Endothelial cell of umbilical vein (primary cell): ENCODE results near the gene DSC1. TPM values are rescaled to one million over a fixed set of nuclear protein-coding genes. Genes with fewer than 3 reads are reported as not detected.

ENCODE experiments used
- BruUV-seq: library from RNA; stranded (reverse); fragments of 400-500 nt; replicated peaks from 2 replicates; lab custom pipeline; 2021; lab: Mats Ljungman, UMichigan
- CTCF ChIA-PET: fragments of 300-600, 350-600 bp; sonication (Branson Sonifier 250); formaldehyde crosslinking; loops from one replicate; lab custom pipeline; 2021; ENCODE audit warnings: antibody characterized with exemption, inconsistent platforms; lab: Charles Lee
- POLR2A ChIA-PET: fragments of 300-600, 350-600 bp; sonication (Branson Sonifier 250); formaldehyde crosslinking; loops from one replicate; lab custom pipeline; 2021; ENCODE audit warnings: antibody characterized with exemption, inconsistent platforms; lab: Charles Lee
- DNase-seq: peaks from one replicate; pipeline ENCODE4 v3.0.0-alpha.2; 2011; ENCODE audit warnings: low read depth, low spot score
- FAIRE-seq: peaks from 2 replicates; lab custom pipeline; 2011; peaks lifted over from hg19 to GRCh38; lab: Jason Lieb, UNC
- H2AFZ ChIP-seq: 2 replicates; pipeline ENCODE4 v1.6.0; 2012; ENCODE audit warnings: low read depth, low read length, control low read depth, inconsistent platforms
- H3K27ac ChIP-seq: 2 replicates; pipeline ENCODE4 v1.5.1; 2011; ENCODE audit warnings: low read depth, mild to moderate bottlenecking, control low read depth, low read length, moderate library complexity; ENCODE audit not compliant: insufficient read depth
- H3K27me3 ChIP-seq, 2 experiments: 2 replicates each; pipeline versions ENCODE4 v1.6.0 to v1.6.1; 2011; ENCODE audit warnings: low read length in 2 of 2, mixed read lengths in 1 of 2; ENCODE audit not compliant: control insufficient read depth in 2 of 2, insufficient read depth in 2 of 2
- H3K36me3 ChIP-seq, 2 experiments: 2 replicates in 1 of 2; 3 replicates in 1 of 2; pipeline ENCODE4 v1.5.1; 2011; ENCODE audit warnings: low read length in 2 of 2, mild to moderate bottlenecking in 1 of 2, moderate library complexity in 1 of 2; ENCODE audit not compliant: control insufficient read depth in 2 of 2, insufficient read depth in 2 of 2; ENCODE audit errors: extremely low read depth in 1 of 2
- H3K4me1 ChIP-seq: 3 replicates; pipeline ENCODE4 v1.5.1; 2011; ENCODE audit warnings: mild to moderate bottlenecking, low read length; ENCODE audit not compliant: control insufficient read depth, insufficient read depth; ENCODE audit errors: extremely low read depth
- H3K4me2 ChIP-seq: 2 replicates; pipeline ENCODE4 v1.6.1; 2011; ENCODE audit warnings: low read length, control low read depth, mixed read lengths; ENCODE audit not compliant: insufficient read depth
- H3K4me3 ChIP-seq, 3 experiments: fragments of 200-600 bp in 1 of 3; sonication (generic), shearing (Covaris generic) in 1 of 3; replicated peaks in 1 of 3; 2 replicates each; pipeline ENCODE4 v1.5.1; 2011 to 2016; ENCODE audit warnings: control low read depth in 3 of 3, low read length in 3 of 3, mild to moderate bottlenecking in 2 of 3, inconsistent platforms in 1 of 3, low read depth in 1 of 3, moderate library complexity in 1 of 3; ENCODE audit not compliant: insufficient read depth in 1 of 3
- H3K79me2 ChIP-seq: 2 replicates; pipeline ENCODE4 v1.6.0; 2012; ENCODE audit warnings: low read length, inconsistent platforms; ENCODE audit not compliant: control insufficient read depth, insufficient read depth
- H3K9ac ChIP-seq: replicated peaks from 2 replicates; pipeline ENCODE3; 2011; ENCODE audit warnings: low read length, control low read depth; ENCODE audit not compliant: insufficient read depth; ENCODE audit errors: extremely low read depth
- H3K9me1 ChIP-seq: replicated peaks from 3 replicates; pipeline ENCODE4 v1.6.0; 2011; ENCODE audit warnings: mild to moderate bottlenecking, low read length; ENCODE audit not compliant: control insufficient read depth, insufficient read depth; ENCODE audit errors: extremely low read depth
- H3K9me3 ChIP-seq: replicated peaks from 2 replicates; pipeline ENCODE4 v1.5.1; 2012; ENCODE audit warnings: low read length, inconsistent platforms; ENCODE audit not compliant: control insufficient read depth, insufficient read depth
- H4K20me1 ChIP-seq: replicated peaks from 2 replicates; pipeline ENCODE3; 2011; ENCODE audit warnings: mild to moderate bottlenecking, low read length; ENCODE audit not compliant: control insufficient read depth, insufficient read depth; ENCODE audit errors: extremely low read depth
- EZH2 ChIP-seq: IDR thresholded peaks from 2 replicates; pipeline ENCODE4 v1.6.1; 2012; ENCODE audit warnings: borderline replicate concordance, low read depth, mild to moderate bottlenecking, moderate library complexity, low read length, inconsistent platforms; ENCODE audit not compliant: severe bottlenecking
- FOS ChIP-seq: IDR thresholded peaks from 2 replicates; pipeline ENCODE4 v1.6.1; 2011; ENCODE audit warnings: mild to moderate bottlenecking, low read length, moderate library complexity, borderline replicate concordance; ENCODE audit not compliant: insufficient read depth
- GATA2 ChIP-seq: IDR thresholded peaks from 2 replicates; pipeline ENCODE4 v1.7.0; 2011; ENCODE audit warnings: low read depth, mild to moderate bottlenecking, moderate library complexity, mixed read lengths, low read length; ENCODE audit not compliant: insufficient read length, insufficient read depth
- JUN ChIP-seq: IDR thresholded peaks from 2 replicates; pipeline ENCODE4 v1.6.1; 2011; ENCODE audit warnings: borderline replicate concordance, low read depth; ENCODE audit not compliant: insufficient read length, insufficient read depth
- MYC ChIP-seq: IDR thresholded peaks from one replicate; pipeline ENCODE4 v1.6.1; 2011; ENCODE audit warnings: mild to moderate bottlenecking, low read depth, low read length
- POLR2A ChIP-seq: IDR thresholded peaks from 2 replicates; pipeline ENCODE4 v1.6.1; 2012; ENCODE audit warnings: low read depth, mild to moderate bottlenecking, control low read depth, low read length
- POLR2AphosphoS5 ChIP-seq: IDR thresholded peaks from 2 replicates; pipeline ENCODE4 v1.6.1; 2012; ENCODE audit warnings: low read depth, mild to moderate bottlenecking, control low read depth, low read length, moderate library complexity; ENCODE audit not compliant: insufficient read depth
- dilution Hi-C: fragments of 300-500 bp; cut with MboI; formaldehyde crosslinking; loops from one replicate; pipeline ENCODE4 v1.15.0; 2019; ENCODE audit warnings: low sequenced_read_pairs; ENCODE audit not compliant: extremely low pct_ligation_motif_present
- intact Hi-C: fragments of 100-400 bp; cut with micrococcal nuclease; formaldehyde crosslinking; loops from one replicate; pipeline ENCODE4 v1.10.0; 2022
- polyA plus RNA-seq, 4 experiments: library from polyadenylated mRNA; depleted of rRNA in 3 of 4; stranded (reverse) in 3 of 4; unstranded in 1 of 4; fragments of >200 nt; gene quantifications; 2 replicates each; pipeline versions ENCODE4 v1.2.1 to v1.2.3, GENCODE V29; 2011 to 2012; ENCODE audit warnings: missing spikeins in 1 of 4
- total RNA-seq: library from RNA; stranded (reverse); gene quantifications from 2 replicates; pipeline ENCODE4 v1.2.3, GENCODE V29; 2021
- TF ChIP-seq, protein P1 (sequence below): IDR thresholded peaks from 2 replicates; pipeline ENCODE4 v1.6.1; 2011; ENCODE audit not compliant: insufficient read depth, insufficient read length
- TF ChIP-seq, protein P2 (sequence below), 2 donors: IDR thresholded peaks; 1 replicate in 1 of 2; 2 replicates in 1 of 2; pipeline ENCODE4 v1.5.1; 2011; ENCODE audit warnings: low read length in 2 of 2, mild to moderate bottlenecking in 2 of 2, moderate library complexity in 2 of 2, control low read depth in 1 of 2, inconsistent platforms in 1 of 2, low read depth in 1 of 2; ENCODE audit not compliant: insufficient read depth in 1 of 2; ENCODE audit errors: extremely low read depth in 1 of 2

DSC1 gene
- total and polyA plus RNA-seq, 2 donors (not counting 3 experiments of a cell fraction or from before 2014, with no cell fraction given), result not detected

DNA sequence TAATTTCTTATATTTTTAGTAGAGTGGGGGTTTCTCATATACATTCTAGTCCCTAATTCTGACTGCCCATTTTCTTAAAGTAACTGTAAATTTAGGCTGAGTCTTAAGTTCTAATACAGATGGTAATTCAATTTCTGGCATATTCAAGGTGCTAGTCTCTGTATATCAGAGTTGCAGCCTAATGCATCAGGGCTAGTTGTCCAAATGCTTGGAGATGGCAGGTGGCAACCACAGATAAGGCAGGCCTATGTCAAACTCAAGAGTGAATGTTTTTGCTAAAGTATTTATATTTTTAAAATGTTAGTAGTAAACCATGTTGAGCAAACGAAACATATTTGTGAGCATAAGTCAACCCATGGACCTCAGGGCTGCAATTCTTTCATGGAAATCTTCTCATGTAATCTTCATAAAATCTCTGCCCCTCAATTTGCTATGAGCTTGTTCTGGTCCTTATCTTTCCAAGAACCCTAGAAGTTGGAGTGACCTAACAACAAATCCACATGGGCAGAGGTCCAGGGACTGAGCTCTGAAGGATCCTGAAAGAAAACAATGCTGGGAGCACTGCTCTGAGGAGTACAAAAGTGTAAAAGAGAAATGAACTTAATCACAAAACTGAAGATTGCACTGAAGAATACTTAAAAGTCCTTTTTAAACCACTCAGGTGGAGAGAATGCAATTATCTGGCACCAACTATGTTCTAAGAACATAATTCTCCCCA is 33.1 kb downstream of the DSC1 start:
- no peak overlapping the region for H2AFZ ChIP-seq
- H3K4me3 ChIP-seq, result no peak overlapping the region
- no peak overlapping the region for H3K9ac ChIP-seq
- dilution Hi-C loops, result no loop called here
- no peaks in the 10 kb centered on the region for H3K27me3 ChIP-seq
- ChIA-PET POLR2A (no interaction called here), CTCF (no interaction called here)
- H4K20me1 ChIP-seq, result no peaks in the 10 kb centered on the region
- TF ChIP-seq POLR2A (no peak), MYC (no peak), FOS (no peak), GATA2 (no peak), EZH2 (no peak), POLR2AphosphoS5 (no peak), JUN (no peak)
- TF ChIP-seq, protein P1, sequence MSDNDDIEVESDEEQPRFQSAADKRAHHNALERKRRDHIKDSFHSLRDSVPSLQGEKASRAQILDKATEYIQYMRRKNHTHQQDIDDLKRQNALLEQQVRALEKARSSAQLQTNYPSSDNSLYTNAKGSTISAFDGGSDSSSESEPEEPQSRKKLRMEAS, result no peak
- TF ChIP-seq, protein P2, sequence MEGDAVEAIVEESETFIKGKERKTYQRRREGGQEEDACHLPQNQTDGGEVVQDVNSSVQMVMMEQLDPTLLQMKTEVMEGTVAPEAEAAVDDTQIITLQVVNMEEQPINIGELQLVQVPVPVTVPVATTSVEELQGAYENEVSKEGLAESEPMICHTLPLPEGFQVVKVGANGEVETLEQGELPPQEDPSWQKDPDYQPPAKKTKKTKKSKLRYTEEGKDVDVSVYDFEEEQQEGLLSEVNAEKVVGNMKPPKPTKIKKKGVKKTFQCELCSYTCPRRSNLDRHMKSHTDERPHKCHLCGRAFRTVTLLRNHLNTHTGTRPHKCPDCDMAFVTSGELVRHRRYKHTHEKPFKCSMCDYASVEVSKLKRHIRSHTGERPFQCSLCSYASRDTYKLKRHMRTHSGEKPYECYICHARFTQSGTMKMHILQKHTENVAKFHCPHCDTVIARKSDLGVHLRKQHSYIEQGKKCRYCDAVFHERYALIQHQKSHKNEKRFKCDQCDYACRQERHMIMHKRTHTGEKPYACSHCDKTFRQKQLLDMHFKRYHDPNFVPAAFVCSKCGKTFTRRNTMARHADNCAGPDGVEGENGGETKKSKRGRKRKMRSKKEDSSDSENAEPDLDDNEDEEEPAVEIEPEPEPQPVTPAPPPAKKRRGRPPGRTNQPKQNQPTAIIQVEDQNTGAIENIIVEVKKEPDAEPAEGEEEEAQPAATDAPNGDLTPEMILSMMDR (IDR thresholded peaks at IDR 0.05; ENCODE audit: extremely low read depth in 1 of 2, insufficient read depth in 1 of 2, low read depth in 1 of 2, low read length in 2 of 2), result no peak
- no peak overlapping the region for H3K4me2 ChIP-seq
- intact Hi-C loops, result no loop called here
- no peaks in the 10 kb centered on the region for H3K9me1 ChIP-seq
- H3K9me3 ChIP-seq, result no peaks in the 10 kb centered on the region
- FAIRE-seq (no peak), DNase-seq (no peak)
- no peaks in the 10 kb centered on the region for H3K4me1 ChIP-seq
- no peak overlapping the region for H3K27ac ChIP-seq
- no TSS peak for BruUV-seq
- no peaks in the 10 kb centered on the region for H3K79me2 ChIP-seq
- H3K36me3 ChIP-seq, result no peaks in the 10 kb centered on the region
